Liver (tissue), 9 donors: ENCODE measurements around the gene MTHFD1. TPM values are rescaled to one million over a fixed set of nuclear protein-coding genes. Genes with fewer than 3 reads are reported as not detected.

Experiments
- DNase-seq: peaks from one replicate; pipeline ENCODE4 v3.0.0-alpha.2; 2017; ENCODE audit warnings: low spot score
- H3K27ac ChIP-seq, 2 donors: one replicate each; pipeline ENCODE4 v1.7.0; 2013; ENCODE audit warnings: inconsistent platforms in 2 of 2, low read length in 2 of 2, control low read depth in 1 of 2, low read depth in 1 of 2, mild to moderate bottlenecking in 1 of 2
- H3K27me3 ChIP-seq, 4 donors: one replicate each; pipeline versions ENCODE4 v1.6.1 to v1.7.0; 2013; ENCODE audit warnings: low read length in 3 of 4, inconsistent platforms in 1 of 4, mild to moderate bottlenecking in 1 of 4, moderate library complexity in 1 of 4; ENCODE audit not compliant: control insufficient read depth in 4 of 4, insufficient read depth in 4 of 4
- H3K36me3 ChIP-seq, 4 donors: one replicate each; pipeline versions ENCODE4 v1.6.1 to v1.7.0; 2013; ENCODE audit warnings: low read length in 3 of 4, mild to moderate bottlenecking in 3 of 4, low read depth in 1 of 4, moderate library complexity in 1 of 4; ENCODE audit not compliant: control insufficient read depth in 4 of 4, insufficient read depth in 3 of 4
- H3K4me1 ChIP-seq, 4 donors: one replicate each; pipeline versions ENCODE4 v1.6.1 to v1.7.0; 2013; ENCODE audit warnings: low read length in 3 of 4, mild to moderate bottlenecking in 3 of 4, moderate library complexity in 1 of 4; ENCODE audit not compliant: control insufficient read depth in 4 of 4, insufficient read depth in 4 of 4
- H3K4me3 ChIP-seq, 3 donors: one replicate each; pipeline versions ENCODE4 v1.6.1 to v1.7.0; 2013; ENCODE audit warnings: low read length in 3 of 3, control low read depth in 1 of 3, low read depth in 1 of 3, mild to moderate bottlenecking in 1 of 3
- H3K9ac ChIP-seq, 2 donors: one replicate each; pipeline ENCODE4 v1.7.0; 2013; ENCODE audit warnings: low read length in 2 of 2, mild to moderate bottlenecking in 2 of 2, moderate library complexity in 2 of 2, control low read depth in 1 of 2, low read depth in 1 of 2
- H3K9me3 ChIP-seq, 4 donors: one replicate each; pipeline versions ENCODE4 v1.6.1 to v1.7.0; 2013; ENCODE audit warnings: low read length in 3 of 4; ENCODE audit not compliant: control insufficient read depth in 4 of 4
- EGR1 ChIP-seq, 2 donors: IDR thresholded peaks; 2 replicates each; pipeline ENCODE4 v1.6.1; 2016 to 2018; ENCODE audit warnings: antibody characterized with exemption in 2 of 2, low read depth in 2 of 2
- FOXA1 ChIP-seq: IDR thresholded peaks from 2 replicates; pipeline ENCODE4 v1.6.1; 2016; ENCODE audit warnings: antibody characterized with exemption
- FOXA2 ChIP-seq: IDR thresholded peaks from 2 replicates; pipeline ENCODE4 v1.6.1; 2016; ENCODE audit warnings: antibody characterized with exemption
- GABPA ChIP-seq, 2 donors: IDR thresholded peaks in 1 of 2; conservative IDR thresholded peaks in 1 of 2; 2 replicates each; pipeline ENCODE4 v1.6.1; 2016; ENCODE audit warnings: antibody characterized with exemption in 2 of 2, mild to moderate bottlenecking in 1 of 2, moderate library complexity in 1 of 2
- HNF4A ChIP-seq, 2 donors: conservative IDR thresholded peaks; 2 replicates each; pipeline ENCODE4 v1.6.1; 2016; ENCODE audit warnings: antibody characterized with exemption in 2 of 2, mild to moderate bottlenecking in 2 of 2
- HNF4G ChIP-seq: IDR thresholded peaks from 2 replicates; pipeline ENCODE4 v1.6.1; 2016; ENCODE audit warnings: antibody characterized with exemption
- JUND ChIP-seq, 2 donors: IDR thresholded peaks; 2 replicates each; pipeline ENCODE4 v1.6.1; 2016; ENCODE audit warnings: antibody characterized with exemption in 2 of 2
- NR2F2 ChIP-seq: IDR thresholded peaks from 2 replicates; pipeline ENCODE4 v1.6.1; 2016; ENCODE audit warnings: antibody characterized with exemption
- RAD21 ChIP-seq, 2 donors: IDR thresholded peaks; 2 replicates each; pipeline ENCODE4 v1.6.1; 2016; ENCODE audit warnings: antibody characterized with exemption in 2 of 2, mild to moderate bottlenecking in 2 of 2
- RXRA ChIP-seq, 2 donors: IDR thresholded peaks; 2 replicates each; pipeline ENCODE4 v1.6.1; 2017 to 2018; ENCODE audit warnings: antibody characterized with exemption in 2 of 2, mild to moderate bottlenecking in 1 of 2
- SP1 ChIP-seq: IDR thresholded peaks from 2 replicates; pipeline ENCODE4 v1.6.1; 2018; ENCODE audit warnings: antibody characterized with exemption, mild to moderate bottlenecking
- TAF1 ChIP-seq: conservative IDR thresholded peaks from 2 replicates; pipeline ENCODE4 v1.6.1; 2016; ENCODE audit warnings: antibody characterized with exemption, mild to moderate bottlenecking
- YY1 ChIP-seq: IDR thresholded peaks from 2 replicates; pipeline ENCODE4 v1.6.1; 2016; ENCODE audit warnings: antibody characterized with exemption, mild to moderate bottlenecking
- WGBS: extraction: QIAGEN DNeasy Blood & Tissue Kit; methylation state at CpG from one replicate; pipeline ENCODE4 v1.1.7; 2013; 5-methylcytosine and 5-hydroxymethylcytosine counted together
- polyA plus RNA-seq, 2 donors: library from polyadenylated mRNA; stranded (reverse) in 1 of 2; unstranded in 1 of 2; fragments of 200-250 nt in 1 of 2; fragments of >200 nt in 1 of 2; fragmentation: Nextera tagmentation in 1 of 2; extraction: Ambion mirVana in 1 of 2; gene quantifications; one replicate each; pipeline versions ENCODE4 v1.2.1 to v1.2.3, GENCODE V29; 2013 to 2015
- total RNA-seq, 2 donors: library from RNA; depleted of rRNA; stranded (reverse); fragments of >200 nt; gene quantifications; one replicate each; pipeline ENCODE4 v1.2.3, GENCODE V29; 2014
- TF ChIP-seq, protein P1 (sequence below): IDR thresholded peaks from 2 replicates; pipeline ENCODE4 v1.6.1; 2016; ENCODE audit warnings: antibody characterized with exemption, mild to moderate bottlenecking
- TF ChIP-seq, protein P2 (sequence below): IDR thresholded peaks from 2 replicates; pipeline ENCODE4 v1.6.1; 2016; ENCODE audit warnings: antibody characterized with exemption
- TF ChIP-seq, protein P3 (sequence below): IDR thresholded peaks from 2 replicates; pipeline ENCODE4 v1.6.1; 2016; ENCODE audit warnings: antibody characterized with exemption
- TF ChIP-seq, protein P4 (sequence below): fragments of 150-350 bp; IDR thresholded peaks from 2 replicates; pipeline ENCODE4 v1.5.1; 2017; ENCODE audit warnings: improper control_type of control experiment, low read depth, low read length; ENCODE audit not compliant: missing input control
- TF ChIP-seq, protein P5 (sequence below): IDR thresholded peaks from 2 replicates; pipeline ENCODE4 v1.6.1; 2016; ENCODE audit warnings: antibody characterized with exemption
- donor health status: healthy.
- donor health status: healthy.
- donor health status: healthy.
- donor health status: healthy.
- donor health status: healthy.

MTHFD1 gene
- total and polyA plus RNA-seq, 4 donors, result 43.8 to 203 (median 122) TPM

DNA sequence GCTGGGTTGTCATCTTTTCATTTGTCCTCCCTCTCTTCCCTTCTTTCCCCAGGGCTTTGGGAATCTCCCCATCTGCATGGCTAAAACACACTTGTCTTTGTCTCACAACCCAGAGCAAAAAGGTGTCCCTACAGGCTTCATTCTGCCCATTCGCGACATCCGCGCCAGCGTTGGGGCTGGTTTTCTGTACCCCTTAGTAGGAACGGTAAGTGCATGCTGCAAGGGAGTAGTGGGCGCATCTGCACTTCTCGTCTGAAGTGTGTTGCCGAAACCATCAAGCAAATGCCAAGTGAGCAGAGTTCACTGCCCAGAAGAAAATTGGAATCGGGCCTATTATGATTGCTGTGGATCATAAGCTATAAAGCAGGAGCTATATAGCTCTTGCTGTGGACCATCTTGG is 66.5 kb downstream of the MTHFD1 start:
- Histone ChIP-seq H3K36me3 (peaks cover 18 to 82% (median 76%) of the 10 kb centered on the region in 4 donors), H3K4me3 (no peak overlapping the region), H3K4me1 (no peaks in the 10 kb centered on the region), H3K27me3 (no peaks in the 10 kb centered on the region), H3K9ac (no peak overlapping the region), H3K9me3 (no peaks in the 10 kb centered on the region), H3K27ac (no peak overlapping the region)
- no peak for DNase-seq
- TF ChIP-seq SP1 (no peak), FOXA2 (no peak), TAF1 (no peak)
- TF ChIP-seq, protein P1, sequence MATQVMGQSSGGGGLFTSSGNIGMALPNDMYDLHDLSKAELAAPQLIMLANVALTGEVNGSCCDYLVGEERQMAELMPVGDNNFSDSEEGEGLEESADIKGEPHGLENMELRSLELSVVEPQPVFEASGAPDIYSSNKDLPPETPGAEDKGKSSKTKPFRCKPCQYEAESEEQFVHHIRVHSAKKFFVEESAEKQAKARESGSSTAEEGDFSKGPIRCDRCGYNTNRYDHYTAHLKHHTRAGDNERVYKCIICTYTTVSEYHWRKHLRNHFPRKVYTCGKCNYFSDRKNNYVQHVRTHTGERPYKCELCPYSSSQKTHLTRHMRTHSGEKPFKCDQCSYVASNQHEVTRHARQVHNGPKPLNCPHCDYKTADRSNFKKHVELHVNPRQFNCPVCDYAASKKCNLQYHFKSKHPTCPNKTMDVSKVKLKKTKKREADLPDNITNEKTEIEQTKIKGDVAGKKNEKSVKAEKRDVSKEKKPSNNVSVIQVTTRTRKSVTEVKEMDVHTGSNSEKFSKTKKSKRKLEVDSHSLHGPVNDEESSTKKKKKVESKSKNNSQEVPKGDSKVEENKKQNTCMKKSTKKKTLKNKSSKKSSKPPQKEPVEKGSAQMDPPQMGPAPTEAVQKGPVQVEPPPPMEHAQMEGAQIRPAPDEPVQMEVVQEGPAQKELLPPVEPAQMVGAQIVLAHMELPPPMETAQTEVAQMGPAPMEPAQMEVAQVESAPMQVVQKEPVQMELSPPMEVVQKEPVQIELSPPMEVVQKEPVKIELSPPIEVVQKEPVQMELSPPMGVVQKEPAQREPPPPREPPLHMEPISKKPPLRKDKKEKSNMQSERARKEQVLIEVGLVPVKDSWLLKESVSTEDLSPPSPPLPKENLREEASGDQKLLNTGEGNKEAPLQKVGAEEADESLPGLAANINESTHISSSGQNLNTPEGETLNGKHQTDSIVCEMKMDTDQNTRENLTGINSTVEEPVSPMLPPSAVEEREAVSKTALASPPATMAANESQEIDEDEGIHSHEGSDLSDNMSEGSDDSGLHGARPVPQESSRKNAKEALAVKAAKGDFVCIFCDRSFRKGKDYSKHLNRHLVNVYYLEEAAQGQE, result no peak
- 76% methylated on average over 10 of the region's 10 CpGs for WGBS

DNA sequence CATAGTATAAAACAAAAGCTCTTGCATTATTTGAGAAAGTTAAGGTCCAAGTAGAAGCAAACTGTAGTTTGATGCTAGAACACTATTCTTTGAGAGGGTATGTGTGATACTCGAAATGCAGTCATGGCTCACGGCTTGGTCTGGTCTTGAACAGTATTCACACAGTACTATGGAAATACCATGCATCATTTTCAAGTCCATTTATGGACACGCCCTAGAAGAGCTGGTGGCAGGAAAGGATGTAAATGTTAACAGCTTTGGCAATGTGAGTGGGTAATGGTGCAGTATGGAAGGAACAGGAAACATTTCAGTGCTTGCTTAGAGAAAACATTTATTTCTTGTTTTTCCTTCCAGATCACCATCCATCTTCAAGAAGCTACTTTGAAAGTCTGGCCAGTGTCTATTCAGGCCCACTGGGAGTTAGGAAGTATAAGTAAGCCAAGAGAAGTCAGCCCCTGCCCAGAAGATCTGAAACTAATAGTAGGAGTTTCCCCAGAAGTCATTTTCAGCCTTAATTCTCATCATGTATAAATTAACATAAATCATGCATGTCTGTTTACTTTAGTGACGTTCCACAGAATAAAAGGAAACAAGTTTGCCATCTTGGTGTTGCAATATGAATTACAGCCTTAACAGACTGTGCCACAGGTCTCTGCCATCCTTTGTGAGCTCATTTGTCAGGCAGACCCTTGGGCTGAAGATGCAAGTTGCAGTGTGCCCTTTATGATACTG is 71.4 kb downstream of the MTHFD1 start:
- Histone ChIP-seq H3K4me1 (peaks cover 0 to 3% (median 1%) of the 10 kb centered on the region in 4 donors), H3K9me3 (no peaks in the 10 kb centered on the region), H3K36me3 (peaks cover 9 to 62% (median 52%) of the 10 kb centered on the region in 4 donors), H3K4me3 (no peak overlapping the region), H3K9ac (no peak overlapping the region), H3K27ac (no peak overlapping the region), H3K27me3 (no peaks in the 10 kb centered on the region)
- WGBS, result 83% methylated on average over 4 of the region's 4 CpGs
- TF ChIP-seq TAF1 (no peak), JUND (IDR thresholded peaks at IDR 0.05) (no peak), FOXA2 (no peak), SP1 (no peak), EGR1 (IDR thresholded peaks at IDR 0.05; ENCODE audit: low read depth in 2 of 2) (no peak), RAD21 (IDR thresholded peaks at IDR 0.05) (no peak), FOXA1 (no peak), HNF4A (conservative IDR thresholded peaks at IDR 0.05) (no peak), GABPA (IDR thresholded peaks at IDR 0.05 in 1 of 2, conservative IDR thresholded peaks at IDR 0.05 in 1 of 2) (no peak), NR2F2 (no peak), HNF4G (no peak), YY1 (no peak), RXRA (IDR thresholded peaks at IDR 0.05) (no peak)
- TF ChIP-seq, protein P2, sequence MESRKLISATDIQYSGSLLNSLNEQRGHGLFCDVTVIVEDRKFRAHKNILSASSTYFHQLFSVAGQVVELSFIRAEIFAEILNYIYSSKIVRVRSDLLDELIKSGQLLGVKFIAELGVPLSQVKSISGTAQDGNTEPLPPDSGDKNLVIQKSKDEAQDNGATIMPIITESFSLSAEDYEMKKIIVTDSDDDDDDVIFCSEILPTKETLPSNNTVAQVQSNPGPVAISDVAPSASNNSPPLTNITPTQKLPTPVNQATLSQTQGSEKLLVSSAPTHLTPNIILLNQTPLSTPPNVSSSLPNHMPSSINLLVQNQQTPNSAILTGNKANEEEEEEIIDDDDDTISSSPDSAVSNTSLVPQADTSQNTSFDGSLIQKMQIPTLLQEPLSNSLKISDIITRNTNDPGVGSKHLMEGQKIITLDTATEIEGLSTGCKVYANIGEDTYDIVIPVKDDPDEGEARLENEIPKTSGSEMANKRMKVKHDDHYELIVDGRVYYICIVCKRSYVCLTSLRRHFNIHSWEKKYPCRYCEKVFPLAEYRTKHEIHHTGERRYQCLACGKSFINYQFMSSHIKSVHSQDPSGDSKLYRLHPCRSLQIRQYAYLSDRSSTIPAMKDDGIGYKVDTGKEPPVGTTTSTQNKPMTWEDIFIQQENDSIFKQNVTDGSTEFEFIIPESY, result no peak
- TF ChIP-seq, protein P3, sequence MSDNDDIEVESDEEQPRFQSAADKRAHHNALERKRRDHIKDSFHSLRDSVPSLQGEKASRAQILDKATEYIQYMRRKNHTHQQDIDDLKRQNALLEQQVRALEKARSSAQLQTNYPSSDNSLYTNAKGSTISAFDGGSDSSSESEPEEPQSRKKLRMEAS, result no peak
- TF ChIP-seq, protein P4, sequence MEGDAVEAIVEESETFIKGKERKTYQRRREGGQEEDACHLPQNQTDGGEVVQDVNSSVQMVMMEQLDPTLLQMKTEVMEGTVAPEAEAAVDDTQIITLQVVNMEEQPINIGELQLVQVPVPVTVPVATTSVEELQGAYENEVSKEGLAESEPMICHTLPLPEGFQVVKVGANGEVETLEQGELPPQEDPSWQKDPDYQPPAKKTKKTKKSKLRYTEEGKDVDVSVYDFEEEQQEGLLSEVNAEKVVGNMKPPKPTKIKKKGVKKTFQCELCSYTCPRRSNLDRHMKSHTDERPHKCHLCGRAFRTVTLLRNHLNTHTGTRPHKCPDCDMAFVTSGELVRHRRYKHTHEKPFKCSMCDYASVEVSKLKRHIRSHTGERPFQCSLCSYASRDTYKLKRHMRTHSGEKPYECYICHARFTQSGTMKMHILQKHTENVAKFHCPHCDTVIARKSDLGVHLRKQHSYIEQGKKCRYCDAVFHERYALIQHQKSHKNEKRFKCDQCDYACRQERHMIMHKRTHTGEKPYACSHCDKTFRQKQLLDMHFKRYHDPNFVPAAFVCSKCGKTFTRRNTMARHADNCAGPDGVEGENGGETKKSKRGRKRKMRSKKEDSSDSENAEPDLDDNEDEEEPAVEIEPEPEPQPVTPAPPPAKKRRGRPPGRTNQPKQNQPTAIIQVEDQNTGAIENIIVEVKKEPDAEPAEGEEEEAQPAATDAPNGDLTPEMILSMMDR, result no peak
- TF ChIP-seq, protein P5, sequence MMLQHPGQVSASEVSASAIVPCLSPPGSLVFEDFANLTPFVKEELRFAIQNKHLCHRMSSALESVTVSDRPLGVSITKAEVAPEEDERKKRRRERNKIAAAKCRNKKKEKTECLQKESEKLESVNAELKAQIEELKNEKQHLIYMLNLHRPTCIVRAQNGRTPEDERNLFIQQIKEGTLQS, result no peak
- TF ChIP-seq, protein P1, result no peak
- no peak for DNase-seq
